CD1c-positive myeloid dendritic cell (primary cell): ENCODE measurements around the gene CHRD.

Experiments used
- DNase-seq: peaks from one replicate; pipeline ENCODE4 v3.0.0-alpha.2; 2016; ENCODE audit errors: extremely low spot score

The CHRD gene

GRCh38 chr3:184382326-184383032 is 2.6 kb downstream of the CHRD start:
- no peak for DNase-seq

- DNase-seq, result no peak
Measured at GRCh38 chr3:184383033-184383740, 3.3 kb downstream of the CHRD start.

- no peak for DNase-seq
Measured at GRCh38 chr3:184384342-184384741, 4.5 kb downstream of the CHRD start.

- DNase-seq, result no peak
Measured at GRCh38 chr3:184384856-184385422, 5.1 kb downstream of the CHRD start.

- no peak for DNase-seq
Measured at GRCh38 chr3:184386047-184386806, 6.4 kb downstream of the CHRD start.

GRCh38 chr3:184387174-184387714 is 7.4 kb downstream of the CHRD start:
- DNase-seq, result no peak

GRCh38 chr3:184388164-184388935 is 8.5 kb downstream of the CHRD start:
- DNase-seq, result no peak

- DNase-seq, result no peak
Measured at GRCh38 chr3:184388936-184389230, 9.0 kb downstream of the CHRD start.

- no peak for DNase-seq
Measured at GRCh38 chr3:184389384-184389783, 9.5 kb downstream of the CHRD start.

GRCh38 chr3:184389935-184390528 is 10.2 kb downstream of the CHRD start:
- DNase-seq, result no peak

- DNase-seq, result no peak
Measured at GRCh38 chr3:184391266-184391665, 11.4 kb downstream of the CHRD start.

GRCh38 chr3:184395320-184395660 is 15.4 kb downstream of the CHRD start:
- DNase-seq, result no peak

- DNase-seq, result no peak
Measured at GRCh38 chr3:184399410-184399809, 19.6 kb downstream of the CHRD start.

- peak; percentile 29 for DNase-seq
Measured at GRCh38 chr3:184405075-184406030, 25.5 kb downstream of the CHRD start.

- DNase-seq, result no peak
Measured at GRCh38 chr3:184409331-184409926, 29.6 kb downstream of the CHRD start.

- DNase-seq, result no peak
Measured at GRCh38 chr3:184409946-184410500, 30.2 kb downstream of the CHRD start.

- DNase-seq, result no peak
Measured at GRCh38 chr3:184414418-184415202, 34.8 kb downstream of the CHRD start.

GRCh38 chr3:184415203-184415490 is 35.3 kb downstream of the CHRD start:
- no peak for DNase-seq
